ENCODE results near the gene CLDN24.

CLDN24 gene

DNA sequence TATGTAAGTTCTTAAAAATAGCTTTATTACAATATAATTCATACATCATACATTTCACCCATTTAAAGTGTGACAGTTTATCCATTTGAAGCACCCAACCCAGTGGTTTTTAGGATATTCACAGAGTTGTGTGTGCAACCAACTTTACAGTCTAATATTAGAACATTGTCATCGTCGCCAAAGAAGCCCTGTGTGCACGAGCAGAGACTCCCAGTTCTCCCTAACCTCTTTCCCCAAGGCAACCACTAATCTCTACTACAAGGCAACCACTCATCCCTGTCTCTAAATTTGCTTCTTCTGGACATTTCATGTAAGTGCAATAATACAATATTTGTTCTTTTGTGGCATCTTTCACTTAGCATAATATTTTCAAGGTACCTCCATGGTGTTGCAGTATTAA is 49.8 kb downstream of the CLDN24 start:
- Histone ChIP-seq H3K27ac (no peak overlapping the region), H3K27me3 (ENCODE audit: insufficient read depth, low read depth, severe bottlenecking) (no peaks in the 10 kb centered on the region), H3K36me3 (peaks cover 5% of the 10 kb centered on the region), H3K4me3 (ENCODE audit: low read depth, low read length) (no peak overlapping the region), H3K9me3 (ENCODE audit: severe bottlenecking) (peaks cover 2% of the 10 kb centered on the region)
- no peak for DNase-seq
- no peak for TF ChIP-seq CTCF (IDR thresholded peaks at IDR 0.05; ENCODE audit: low read depth, low read length)

Data from WERI-Rb-1 (cell line).